Measurements from ENCODE around the gene EPN2. TPM values are rescaled to one million over a fixed set of nuclear protein-coding genes. Genes with fewer than 3 reads are reported as not detected.
"Not testable (repeated sequence)": the region's sequence is repeated elsewhere in the genome, so short reads cannot be mapped to it uniquely, and the experiment has no call there.

Gene EPN2
- total RNA-seq, 1 experiment from 2014 or later = 25.0 TPM

DNA sequence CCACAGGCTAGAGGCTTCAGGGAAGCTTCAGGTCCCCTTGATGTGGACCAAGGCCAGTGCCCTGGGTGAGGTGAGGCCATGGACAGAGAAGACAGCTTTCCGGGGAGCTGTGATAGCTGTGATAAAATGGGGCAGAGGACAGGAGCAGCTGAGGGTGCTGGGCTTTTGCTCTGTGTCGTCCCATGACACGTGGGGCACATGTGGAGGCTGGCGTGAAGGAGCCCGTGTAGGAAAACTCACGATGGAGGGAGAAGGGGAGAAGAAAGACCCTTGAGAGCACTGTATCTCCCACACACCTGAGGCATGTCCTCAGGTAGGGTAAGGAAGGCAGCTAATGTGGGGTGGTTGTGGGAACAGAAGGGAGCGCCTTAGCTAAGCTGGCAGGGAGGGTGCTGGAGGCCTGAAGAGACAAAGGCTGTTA, 104.1 kb downstream of the EPN2 start:
- no peak for DNase-seq (ENCODE audit: extremely low read depth, low read depth)

DNA sequence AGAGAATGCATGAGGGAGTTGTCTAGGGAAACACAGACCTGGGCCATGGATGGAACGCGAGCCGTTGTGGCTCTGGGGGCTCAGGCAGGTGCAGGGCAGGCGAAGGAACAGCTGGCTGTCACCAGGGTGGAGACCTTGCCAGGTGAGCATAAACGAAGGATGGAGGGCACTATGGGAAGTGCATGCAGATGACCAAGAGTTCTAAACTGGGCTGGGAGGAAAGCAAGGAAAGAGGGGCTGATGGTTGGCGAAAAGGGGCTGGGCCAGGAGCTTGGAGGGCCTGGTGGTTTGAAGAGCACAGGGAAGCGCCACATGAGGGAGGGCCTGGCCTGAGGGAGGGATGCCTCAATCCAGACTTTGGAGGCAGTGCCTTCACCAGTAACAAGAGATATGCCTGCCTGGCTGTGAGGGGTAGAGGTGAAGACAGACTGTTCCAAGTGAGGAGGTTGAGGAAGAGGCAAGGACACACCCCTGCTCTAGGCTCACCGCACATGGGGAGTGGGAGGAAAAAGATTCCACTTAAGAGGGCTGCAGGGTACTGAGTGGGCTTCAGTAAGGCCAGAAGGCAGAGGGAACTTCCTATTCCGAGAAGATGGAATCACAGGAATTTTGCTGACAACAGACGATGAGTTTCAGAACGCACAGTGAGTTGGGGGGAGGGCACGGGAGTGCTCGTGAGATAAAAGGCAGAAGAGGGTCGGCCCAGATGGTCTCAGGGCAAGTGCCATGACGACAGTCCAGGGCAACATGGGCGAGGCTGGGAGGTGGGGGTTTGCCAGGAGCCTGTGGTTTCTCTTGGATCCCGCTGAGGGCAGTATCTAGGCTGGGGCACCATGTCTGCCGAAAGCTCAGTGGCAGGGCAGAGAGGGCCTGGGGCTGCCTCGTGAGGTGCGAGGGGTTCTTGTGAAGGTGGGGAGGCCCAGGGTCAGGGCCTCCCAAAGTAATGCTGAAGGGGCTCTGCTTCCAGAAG, 104.8 kb downstream of the EPN2 start:
- DNase-seq (ENCODE audit: extremely low read depth, low read depth) = no peak

- DNase-seq (ENCODE audit: extremely low read depth, low read depth) = no peak
Measured at GRCh38 chr17:19342611-19343255, 105.6 kb downstream of the EPN2 start.

DNA sequence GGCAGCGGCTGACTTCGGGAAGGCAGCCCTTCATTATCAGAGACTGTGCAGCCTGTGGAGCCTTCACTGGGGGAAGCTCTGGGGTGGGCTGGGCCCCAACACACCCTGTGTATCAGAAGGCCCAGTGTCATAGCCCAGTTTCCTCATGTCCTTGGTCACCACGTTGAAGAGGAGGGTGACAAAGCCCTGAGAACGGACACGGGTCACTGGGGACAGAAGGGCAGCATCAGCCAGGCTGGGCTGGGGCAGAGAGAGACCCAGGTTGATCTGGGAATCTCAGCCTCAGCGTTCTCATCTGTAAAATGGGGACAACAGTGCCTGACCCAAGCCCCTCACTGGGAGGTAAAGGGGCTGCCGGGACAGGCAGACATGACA, 106.1 kb downstream of the EPN2 start:
- no peak for DNase-seq (ENCODE audit: extremely low read depth, low read depth)

GRCh38 chr17:19343671-19344151, 106.5 kb downstream of the EPN2 start:
- no peak for DNase-seq (ENCODE audit: extremely low read depth, low read depth)

DNA sequence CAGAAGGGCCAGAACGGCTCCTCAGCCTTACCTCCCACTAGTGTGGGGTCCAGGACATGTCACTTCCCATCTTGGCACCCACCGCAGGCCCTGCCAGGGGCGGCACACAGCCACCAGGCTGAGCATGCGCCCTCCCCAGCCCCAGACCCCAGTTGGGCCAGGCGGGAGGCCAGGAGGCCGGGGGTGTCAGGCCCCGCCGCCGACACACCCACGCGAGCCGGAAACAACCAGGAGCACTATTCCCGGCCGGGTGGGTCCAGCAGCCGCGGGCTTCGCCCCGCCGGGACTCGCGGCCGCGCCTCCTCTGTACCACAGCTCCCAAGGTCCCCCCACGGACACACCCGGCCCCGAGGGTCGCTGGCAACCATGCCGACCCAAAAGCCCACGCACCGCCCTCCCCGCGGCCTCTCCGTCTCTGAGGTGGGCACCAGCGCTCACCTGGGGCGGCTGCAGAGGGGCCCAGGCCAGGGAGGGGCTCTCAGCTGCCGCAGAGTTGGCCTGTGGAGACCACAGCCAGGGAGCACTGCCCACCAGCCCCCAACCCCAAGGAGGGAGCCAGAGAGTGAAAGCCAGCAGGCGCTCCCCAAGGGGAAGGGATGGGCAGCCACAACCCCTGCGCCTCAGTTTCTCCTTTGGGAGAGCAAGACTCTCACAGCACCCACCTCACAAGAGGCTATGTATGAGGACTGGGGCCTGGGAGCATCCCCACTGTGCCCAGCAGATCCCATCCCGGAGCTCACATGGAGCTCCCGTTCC, 107.3 kb downstream of the EPN2 start:
- DNase-seq (ENCODE audit: extremely low read depth, low read depth) = no peak

DNA sequence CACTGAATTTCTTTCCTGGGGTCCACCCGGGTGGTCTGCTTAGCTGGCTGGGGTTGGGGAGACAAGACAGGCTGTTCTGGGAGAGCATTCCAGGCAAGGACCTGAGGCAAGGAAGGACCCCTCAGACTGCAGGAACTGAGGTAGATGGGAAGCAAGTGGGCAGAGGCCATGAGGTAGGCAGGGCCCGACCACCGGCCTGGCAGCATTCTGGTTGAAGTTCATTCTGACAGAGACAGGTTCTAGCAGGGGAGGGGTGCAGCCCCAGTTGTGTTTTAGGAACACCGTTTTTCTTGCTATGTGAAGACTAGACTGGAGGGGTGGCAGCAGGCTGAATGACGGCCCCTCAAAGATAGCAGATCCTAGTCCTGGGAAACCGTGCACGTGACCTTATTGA, 107.9 kb downstream of the EPN2 start:
- no peak for DNase-seq (ENCODE audit: extremely low read depth, low read depth)

- no peak for DNase-seq (ENCODE audit: extremely low read depth, low read depth)
Measured at GRCh38 chr17:19345486-19346350, 108.6 kb downstream of the EPN2 start.

DNA sequence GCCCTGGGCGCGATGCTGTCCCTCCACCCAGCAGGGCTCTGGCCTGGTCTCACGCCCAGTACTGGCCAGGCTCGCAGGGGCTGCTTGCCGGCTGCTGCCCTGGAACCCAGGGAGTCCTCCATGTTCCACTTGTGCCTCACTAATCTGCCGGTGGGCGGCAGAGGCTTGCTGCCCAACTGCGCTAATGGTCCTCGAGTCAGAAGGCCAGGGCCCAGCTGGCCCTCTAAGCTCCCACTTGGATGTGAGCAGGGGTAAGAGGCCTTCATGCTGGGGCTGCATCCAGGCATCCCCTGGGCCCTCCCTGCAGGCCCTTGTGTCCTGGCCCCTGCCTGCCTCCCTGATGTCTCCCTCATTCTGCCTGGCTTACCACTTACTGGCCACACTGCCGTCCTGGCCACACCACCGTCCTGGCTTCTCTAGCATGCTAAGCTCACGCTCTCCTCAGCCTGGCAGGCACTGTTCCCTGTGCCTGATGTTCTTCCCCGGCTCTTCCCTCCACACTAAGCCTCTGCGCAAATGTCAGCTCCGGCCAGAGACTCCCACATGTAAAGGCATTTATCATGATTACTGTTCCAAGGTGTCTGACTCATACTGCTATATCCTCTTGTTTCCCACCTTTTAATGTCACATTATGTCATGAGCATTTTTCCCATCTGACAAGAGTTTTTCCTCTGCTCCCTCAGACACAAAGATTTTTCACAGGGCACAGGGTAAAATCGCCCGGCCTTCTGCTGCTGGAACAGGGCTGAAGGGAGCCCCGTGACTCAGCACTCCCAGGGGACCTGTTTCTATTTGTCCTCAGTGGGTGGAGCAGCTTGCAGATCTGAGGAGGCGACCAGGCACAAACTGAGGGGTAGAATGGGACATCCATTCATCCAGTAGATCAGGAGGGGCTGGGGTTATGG, 109.4 kb downstream of the EPN2 start:
- peak; percentile 94 for DNase-seq (ENCODE audit: extremely low read depth, low read depth)

DNA sequence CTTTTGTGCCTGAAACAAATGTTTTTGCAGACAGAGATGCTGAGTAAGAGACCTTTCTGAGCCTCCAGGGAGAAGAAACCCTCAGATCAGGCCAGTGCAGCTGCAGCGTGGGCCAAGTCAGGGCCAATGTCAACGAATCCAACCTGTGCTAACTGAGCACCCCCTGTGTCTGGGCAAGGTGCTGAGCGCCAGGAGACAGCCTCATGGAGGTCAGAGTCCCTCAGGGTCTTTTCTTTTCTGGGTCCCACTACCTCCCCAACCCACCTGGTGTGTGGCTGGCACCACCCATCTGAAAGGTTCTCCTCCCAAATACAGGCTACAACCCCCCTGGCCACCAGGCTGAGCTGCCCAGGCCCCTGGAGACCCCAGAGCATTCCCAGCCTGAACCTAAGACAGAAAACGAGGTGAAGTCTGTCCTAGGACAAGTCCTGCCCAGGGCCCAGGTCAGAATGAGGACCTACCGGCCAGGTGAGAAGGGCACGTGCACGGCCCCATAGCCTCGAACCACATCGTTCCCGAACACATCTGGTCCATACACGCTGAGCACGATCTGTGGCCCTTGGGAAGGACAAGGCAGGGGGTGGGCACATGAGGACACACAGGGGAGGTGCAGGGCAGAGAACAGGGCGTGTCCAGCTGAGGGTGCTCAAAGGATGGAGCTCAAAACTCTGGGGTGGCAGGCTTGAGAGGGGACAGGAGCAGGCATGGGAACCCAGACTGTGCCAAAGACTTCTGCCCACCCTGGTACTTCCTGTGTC, 110.3 kb downstream of the EPN2 start:
- DNase-seq (ENCODE audit: extremely low read depth, low read depth) = no peak

DNA sequence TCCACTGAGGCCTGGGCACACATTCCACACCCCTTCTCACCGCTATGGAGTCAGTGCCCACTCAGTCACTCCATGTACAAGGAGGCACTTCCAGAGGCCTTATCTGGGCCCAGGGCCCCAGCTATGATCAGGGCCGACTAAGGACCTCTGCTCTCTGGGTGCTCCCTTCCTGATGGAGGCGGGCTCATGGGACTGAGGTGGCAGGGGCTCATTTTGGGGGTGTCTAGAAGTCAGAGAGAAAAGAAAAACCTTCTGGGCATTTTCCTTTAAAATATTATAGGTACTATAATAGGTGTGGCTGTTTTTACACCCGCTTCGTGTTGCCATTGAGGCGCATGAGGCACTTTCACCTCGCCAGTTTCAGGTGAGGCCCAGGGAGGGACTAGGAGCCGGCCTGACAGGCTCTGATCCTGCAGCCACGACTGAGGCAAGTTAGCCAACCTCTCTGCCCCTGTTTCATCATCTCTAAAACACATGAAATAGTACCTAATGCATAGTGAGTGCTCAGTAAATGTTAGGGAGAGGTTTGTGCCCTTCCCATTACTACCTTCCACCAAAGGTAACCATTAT, 111.0 kb downstream of the EPN2 start:
- no peak for DNase-seq (ENCODE audit: extremely low read depth, low read depth)

DNA sequence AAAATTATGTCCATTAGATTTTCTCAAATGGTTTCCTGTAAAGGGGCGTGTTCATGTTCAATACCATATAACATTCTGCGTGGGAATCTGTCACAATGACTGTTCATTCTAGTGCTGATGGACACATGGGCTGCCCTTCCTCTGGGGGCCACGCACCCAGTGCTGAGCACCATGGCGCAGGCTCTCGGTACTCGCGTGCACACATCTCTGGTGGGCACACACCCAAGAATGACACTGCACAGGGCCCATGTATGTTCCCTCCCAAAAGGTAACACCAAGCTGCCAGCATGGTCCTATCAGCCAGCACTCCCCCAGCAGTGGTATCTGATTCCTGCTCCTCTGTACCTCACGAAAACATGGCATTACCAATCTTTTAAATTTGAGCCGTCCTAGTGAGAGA, 111.6 kb downstream of the EPN2 start:
- DNase-seq (ENCODE audit: extremely low read depth, low read depth) = no peak

DNA sequence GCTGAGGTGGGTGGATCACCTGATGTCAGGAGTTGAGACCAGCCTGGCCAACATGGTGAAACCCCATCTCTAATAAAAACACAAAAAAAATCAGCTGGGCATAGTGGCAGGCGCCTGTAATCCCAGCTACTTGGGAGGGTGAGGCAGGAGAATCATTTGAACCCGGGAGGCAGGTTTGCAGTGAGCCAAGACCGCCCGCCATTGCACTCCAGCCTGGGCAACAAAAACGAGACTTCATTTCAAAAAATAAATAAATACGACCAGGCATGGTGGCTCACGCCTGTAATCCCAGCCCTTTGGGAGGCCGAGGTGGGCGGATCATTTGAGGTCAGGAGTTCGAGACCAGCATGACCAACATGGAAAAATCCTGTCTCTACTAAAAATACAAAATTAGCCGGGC, 116.2 kb downstream of the EPN2 start:
- DNase-seq (ENCODE audit: extremely low read depth, low read depth) = not testable (repeated sequence)

DNA sequence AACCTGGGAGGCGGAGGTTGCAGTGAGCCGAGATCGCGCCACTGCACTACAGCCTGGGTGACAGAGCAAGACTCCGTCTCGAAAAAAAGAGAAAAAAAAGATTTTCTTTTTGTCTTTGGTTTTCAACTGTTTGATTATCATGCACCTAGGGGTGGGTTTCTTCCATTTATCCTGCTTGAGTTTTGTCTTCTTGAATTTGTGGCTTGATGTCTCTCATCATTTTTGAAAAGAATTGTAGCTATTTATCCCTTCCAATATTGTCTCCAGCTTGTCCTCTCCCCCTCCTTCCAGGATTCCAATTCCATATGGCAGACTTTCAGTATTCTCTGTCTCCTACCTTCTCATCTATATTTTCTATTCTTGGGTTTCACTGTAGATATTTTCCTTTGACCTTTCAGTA, 117.6 kb downstream of the EPN2 start:
- no peak for DNase-seq (ENCODE audit: extremely low read depth, low read depth)

- DNase-seq (ENCODE audit: extremely low read depth, low read depth) = no peak
Measured at GRCh38 chr17:19357351-19357750, 120.2 kb downstream of the EPN2 start.

GRCh38 chr17:19357761-19358160, 120.6 kb downstream of the EPN2 start:
- DNase-seq (ENCODE audit: extremely low read depth, low read depth) = no peak

- no peak for DNase-seq (ENCODE audit: extremely low read depth, low read depth)
Measured at GRCh38 chr17:19359151-19359550, 122.0 kb downstream of the EPN2 start.

- DNase-seq (ENCODE audit: extremely low read depth, low read depth) = no peak
Measured at GRCh38 chr17:19359856-19360255, 122.7 kb downstream of the EPN2 start.

Measured in NCI-H460 (cell line).